Measurements from ENCODE around the gene CA11.

CA11 gene

DNA sequence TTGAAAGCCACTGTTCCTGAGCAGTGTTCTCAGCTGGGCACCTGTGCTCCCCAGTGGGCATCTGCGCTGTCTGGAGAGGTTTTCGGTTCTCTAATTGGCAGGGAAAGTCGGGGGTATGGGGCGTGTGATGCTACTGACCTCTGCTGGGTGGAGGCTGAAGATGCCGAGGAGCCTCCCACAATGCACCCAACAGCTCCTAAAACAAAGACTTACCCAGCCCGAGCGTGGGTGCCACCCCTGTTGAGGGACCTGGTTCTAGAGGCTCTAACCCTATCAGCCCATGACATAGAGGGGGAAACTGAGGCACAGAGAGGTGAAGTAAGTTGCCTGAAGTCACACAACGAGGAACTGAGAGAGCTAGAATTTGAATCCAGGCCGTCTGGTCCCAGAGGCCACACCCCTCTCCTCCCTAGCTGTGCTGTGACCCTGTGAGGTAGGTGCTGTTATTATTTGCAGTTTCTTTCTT, 37.2 kb downstream of the CA11 start:
- DNase-seq (ENCODE audit: low read depth in 1 of 2, low spot score in 1 of 2): peak in 1 of 2 experiments; percentile 73
- TF ChIP-seq, protein P1, sequence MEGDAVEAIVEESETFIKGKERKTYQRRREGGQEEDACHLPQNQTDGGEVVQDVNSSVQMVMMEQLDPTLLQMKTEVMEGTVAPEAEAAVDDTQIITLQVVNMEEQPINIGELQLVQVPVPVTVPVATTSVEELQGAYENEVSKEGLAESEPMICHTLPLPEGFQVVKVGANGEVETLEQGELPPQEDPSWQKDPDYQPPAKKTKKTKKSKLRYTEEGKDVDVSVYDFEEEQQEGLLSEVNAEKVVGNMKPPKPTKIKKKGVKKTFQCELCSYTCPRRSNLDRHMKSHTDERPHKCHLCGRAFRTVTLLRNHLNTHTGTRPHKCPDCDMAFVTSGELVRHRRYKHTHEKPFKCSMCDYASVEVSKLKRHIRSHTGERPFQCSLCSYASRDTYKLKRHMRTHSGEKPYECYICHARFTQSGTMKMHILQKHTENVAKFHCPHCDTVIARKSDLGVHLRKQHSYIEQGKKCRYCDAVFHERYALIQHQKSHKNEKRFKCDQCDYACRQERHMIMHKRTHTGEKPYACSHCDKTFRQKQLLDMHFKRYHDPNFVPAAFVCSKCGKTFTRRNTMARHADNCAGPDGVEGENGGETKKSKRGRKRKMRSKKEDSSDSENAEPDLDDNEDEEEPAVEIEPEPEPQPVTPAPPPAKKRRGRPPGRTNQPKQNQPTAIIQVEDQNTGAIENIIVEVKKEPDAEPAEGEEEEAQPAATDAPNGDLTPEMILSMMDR (IDR thresholded peaks at IDR 0.05; ENCODE audit: insufficient read depth, low read length): peak; percentile 89
- no peak for TF ChIP-seq POLR2AphosphoS5 (IDR thresholded peaks at IDR 0.05; ENCODE audit: low read depth)
- Histone ChIP-seq H3K27ac (replicated peaks) (no peak overlapping the region), H3K4me3 (replicated peaks; ENCODE audit: insufficient read depth, low read length) (no peak overlapping the region), H3K27me3 (ENCODE audit: insufficient read depth, poor library complexity, severe bottlenecking) (no peaks in the 10 kb centered on the region)

DNA sequence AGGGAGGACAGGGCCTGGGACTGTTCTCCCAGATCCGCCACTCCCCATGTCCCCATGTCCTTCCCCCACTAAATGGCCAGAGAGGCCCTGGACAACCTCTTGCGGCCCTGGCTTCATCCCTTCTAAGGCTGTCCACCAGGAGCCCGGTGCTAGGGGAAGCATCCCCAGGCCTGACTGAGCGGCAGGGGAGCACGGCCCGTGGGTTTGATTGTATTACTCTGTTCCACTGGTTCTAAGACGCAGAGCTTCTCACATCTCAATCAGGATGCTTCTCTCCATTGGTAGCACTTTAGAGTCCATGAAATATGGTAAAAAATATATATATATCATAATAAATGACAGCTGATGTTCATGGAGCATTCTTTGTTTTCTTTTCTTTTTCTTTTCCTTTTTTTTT, 38.6 kb downstream of the CA11 start:
- Histone ChIP-seq H3K27me3 (ENCODE audit: insufficient read depth, poor library complexity, severe bottlenecking) (no peaks in the 10 kb centered on the region), H3K4me3 (replicated peaks; ENCODE audit: insufficient read depth, low read length) (no peak overlapping the region), H3K27ac (replicated peaks) (no peak overlapping the region)
- no peak for TF ChIP-seq POLR2AphosphoS5 (IDR thresholded peaks at IDR 0.05; ENCODE audit: low read depth)
- TF ChIP-seq, protein P2, sequence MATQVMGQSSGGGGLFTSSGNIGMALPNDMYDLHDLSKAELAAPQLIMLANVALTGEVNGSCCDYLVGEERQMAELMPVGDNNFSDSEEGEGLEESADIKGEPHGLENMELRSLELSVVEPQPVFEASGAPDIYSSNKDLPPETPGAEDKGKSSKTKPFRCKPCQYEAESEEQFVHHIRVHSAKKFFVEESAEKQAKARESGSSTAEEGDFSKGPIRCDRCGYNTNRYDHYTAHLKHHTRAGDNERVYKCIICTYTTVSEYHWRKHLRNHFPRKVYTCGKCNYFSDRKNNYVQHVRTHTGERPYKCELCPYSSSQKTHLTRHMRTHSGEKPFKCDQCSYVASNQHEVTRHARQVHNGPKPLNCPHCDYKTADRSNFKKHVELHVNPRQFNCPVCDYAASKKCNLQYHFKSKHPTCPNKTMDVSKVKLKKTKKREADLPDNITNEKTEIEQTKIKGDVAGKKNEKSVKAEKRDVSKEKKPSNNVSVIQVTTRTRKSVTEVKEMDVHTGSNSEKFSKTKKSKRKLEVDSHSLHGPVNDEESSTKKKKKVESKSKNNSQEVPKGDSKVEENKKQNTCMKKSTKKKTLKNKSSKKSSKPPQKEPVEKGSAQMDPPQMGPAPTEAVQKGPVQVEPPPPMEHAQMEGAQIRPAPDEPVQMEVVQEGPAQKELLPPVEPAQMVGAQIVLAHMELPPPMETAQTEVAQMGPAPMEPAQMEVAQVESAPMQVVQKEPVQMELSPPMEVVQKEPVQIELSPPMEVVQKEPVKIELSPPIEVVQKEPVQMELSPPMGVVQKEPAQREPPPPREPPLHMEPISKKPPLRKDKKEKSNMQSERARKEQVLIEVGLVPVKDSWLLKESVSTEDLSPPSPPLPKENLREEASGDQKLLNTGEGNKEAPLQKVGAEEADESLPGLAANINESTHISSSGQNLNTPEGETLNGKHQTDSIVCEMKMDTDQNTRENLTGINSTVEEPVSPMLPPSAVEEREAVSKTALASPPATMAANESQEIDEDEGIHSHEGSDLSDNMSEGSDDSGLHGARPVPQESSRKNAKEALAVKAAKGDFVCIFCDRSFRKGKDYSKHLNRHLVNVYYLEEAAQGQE (IDR thresholded peaks at IDR 0.05; ENCODE audit: insufficient replicate concordance, low read depth): no peak
- no peak for TF ChIP-seq SPI1 (IDR thresholded peaks at IDR 0.05; ENCODE audit: borderline replicate concordance, low read depth)
- no peak for TF ChIP-seq GABPA (IDR thresholded peaks at IDR 0.05; ENCODE audit: low read depth)
- TF ChIP-seq, protein P1 (IDR thresholded peaks at IDR 0.05; ENCODE audit: insufficient read depth, low read length): no peak
- no peak for DNase-seq (ENCODE audit: low read depth in 1 of 2, low spot score in 1 of 2)

DNA sequence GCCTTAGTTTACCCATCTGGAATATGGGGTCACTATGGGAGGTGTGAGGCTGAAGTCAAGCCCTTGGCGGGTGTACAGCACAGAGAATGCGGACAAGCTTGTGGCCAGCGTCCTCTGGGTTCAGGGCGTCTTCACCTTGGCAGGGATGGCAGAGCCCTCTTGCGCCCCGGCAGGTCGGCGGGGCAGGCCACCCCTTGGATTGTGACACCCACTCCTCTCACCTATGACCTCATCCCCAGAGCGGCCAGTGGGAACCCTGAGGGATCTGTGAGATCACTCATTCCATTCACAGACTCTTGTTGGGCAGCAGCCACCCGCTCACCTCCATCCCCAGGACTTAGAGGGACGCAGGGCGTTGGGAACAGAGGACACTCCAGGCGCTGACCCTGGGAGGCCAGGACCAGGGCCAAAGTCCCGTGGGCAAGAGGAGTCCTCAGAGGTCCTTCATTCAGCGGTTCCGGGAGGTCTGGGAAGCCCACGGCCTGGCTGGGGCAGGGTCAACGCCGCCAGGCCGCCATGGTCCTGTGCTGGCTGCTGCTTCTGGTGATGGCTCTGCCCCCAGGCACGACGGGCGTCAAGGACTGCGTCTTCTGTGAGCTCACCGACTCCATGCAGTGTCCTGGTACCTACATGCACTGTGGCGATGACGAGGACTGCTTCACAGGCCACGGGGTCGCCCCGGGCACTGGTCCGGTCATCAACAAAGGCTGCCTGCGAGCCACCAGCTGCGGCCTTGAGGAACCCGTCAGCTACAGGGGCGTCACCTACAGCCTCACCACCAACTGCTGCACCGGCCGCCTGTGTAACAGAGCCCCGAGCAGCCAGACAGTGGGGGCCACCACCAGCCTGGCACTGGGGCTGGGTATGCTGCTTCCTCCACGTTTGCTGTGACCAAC, 39.3 kb downstream of the CA11 start, which contains the start of gene SPACA4:
Gene SPACA4, plus strand, starts transcription at position 280 of the 896 bp plus-strand sequence. Its CDS starts 237 bp downstream, at position 517.
- H3K27ac ChIP-seq (replicated peaks): no peak within 1 kb of the TSS
- TF ChIP-seq, protein P2 (IDR thresholded peaks at IDR 0.05; ENCODE audit: insufficient replicate concordance, low read depth): no peak
- TF ChIP-seq SPI1 (IDR thresholded peaks at IDR 0.05; ENCODE audit: borderline replicate concordance, low read depth) (no peak), GABPA (IDR thresholded peaks at IDR 0.05; ENCODE audit: low read depth) (no peak), POLR2AphosphoS5 (IDR thresholded peaks at IDR 0.05; ENCODE audit: low read depth) (no peak)
- TF ChIP-seq, protein P1 (IDR thresholded peaks at IDR 0.05; ENCODE audit: insufficient read depth, low read length): no peak
- no peak within 1 kb of the TSS for H3K4me3 ChIP-seq (replicated peaks; ENCODE audit: insufficient read depth, low read length)
- no peaks in the 10 kb centered on the region for H3K27me3 ChIP-seq (ENCODE audit: insufficient read depth, poor library complexity, severe bottlenecking)
- DNase-seq (ENCODE audit: low read depth in 1 of 2, low spot score in 1 of 2): no peak
